IPS-18c (cell line): ENCODE results near the gene RYR2.

Source experiments
- H3K4me3 ChIP-seq: 2 replicates; pipeline ENCODE4 v1.7.0; 2013; ENCODE audit warnings: low read depth, mild to moderate bottlenecking, low read length, moderate library complexity; ENCODE audit not compliant: insufficient read depth
- H3K9me3 ChIP-seq: one replicate; pipeline ENCODE4 v1.6.1; 2013; ENCODE audit warnings: mild to moderate bottlenecking, low read length, moderate library complexity; ENCODE audit not compliant: control insufficient read depth, insufficient read depth

The RYR2 gene

DNA sequence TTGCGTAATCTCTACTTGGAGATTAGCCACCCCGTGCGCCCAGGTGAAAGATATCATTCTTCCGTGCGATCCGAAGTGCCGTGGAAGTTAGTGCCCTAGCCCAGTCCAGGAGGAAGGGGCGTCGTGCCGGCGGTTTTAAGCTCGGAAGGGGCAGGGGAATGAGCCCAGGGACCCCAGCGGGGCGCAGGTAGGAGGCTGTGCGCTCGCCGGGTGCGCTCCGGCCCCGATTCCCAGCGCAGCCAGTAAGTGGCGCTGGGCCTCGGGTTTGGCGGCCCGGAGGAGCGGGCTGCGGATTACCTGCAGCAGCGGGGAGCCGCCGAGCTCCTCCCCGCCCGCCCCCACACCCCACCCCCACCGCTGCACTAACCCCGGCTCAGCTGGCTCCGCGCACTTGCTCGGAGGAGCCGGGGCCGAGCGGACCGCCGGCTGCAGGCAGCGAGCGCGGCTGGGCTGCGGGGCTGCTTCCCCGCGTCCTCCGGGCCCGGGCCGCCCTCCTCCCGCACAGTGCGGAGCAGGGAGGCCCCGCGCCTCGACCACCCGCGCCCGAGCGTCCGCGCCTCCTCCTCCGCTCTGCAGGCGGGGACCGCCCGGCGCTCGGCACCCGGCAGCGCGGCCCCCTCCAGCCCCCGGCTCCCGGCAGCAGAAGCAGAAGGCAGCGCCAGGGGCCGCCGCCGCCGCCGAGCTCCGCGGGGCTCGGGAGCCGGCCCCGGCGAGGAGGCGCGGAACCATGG is at the start of gene RYR2:
TSS of gene RYR2 (plus strand) at position 390 of the 731 bp plus-strand sequence. CDS start at position 728, 338 bp downstream.
- H3K9me3 ChIP-seq, result no peaks in the 10 kb centered on the region
- H3K4me3 ChIP-seq, result peak within 1 kb of the TSS; percentile 66

- Histone ChIP-seq H3K4me3 (no peak overlapping the region), H3K9me3 (no peaks in the 10 kb centered on the region)
Observed at GRCh38 chr1:236992449-236992848, 49.5 kb upstream of the RYR2 start.

- H3K9me3 ChIP-seq, result no peaks in the 10 kb centered on the region
- no peak overlapping the region for H3K4me3 ChIP-seq
Observed at GRCh38 chr1:236994450-236994849, 47.5 kb upstream of the RYR2 start.

DNA sequence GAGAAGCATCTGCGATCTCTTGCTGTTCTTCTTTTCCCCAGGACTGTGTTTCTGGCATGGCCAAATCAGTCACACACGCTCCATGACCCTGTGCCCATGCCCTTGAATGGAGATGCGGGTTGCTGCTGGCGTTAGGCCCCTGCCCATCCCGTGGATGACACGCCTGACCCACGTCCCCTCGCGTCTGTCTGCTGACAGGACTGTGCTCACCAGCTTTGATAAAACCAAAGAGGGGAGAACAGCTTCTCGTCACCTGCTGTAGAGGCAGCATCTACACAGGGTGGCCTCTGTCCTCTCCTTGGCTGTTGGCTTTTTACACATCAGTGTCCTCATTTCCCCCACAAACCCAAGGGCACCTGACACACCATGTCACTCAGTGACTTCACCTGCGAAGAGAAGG is 44.6 kb upstream of the RYR2 start:
- Histone ChIP-seq H3K4me3 (no peak overlapping the region), H3K9me3 (no peaks in the 10 kb centered on the region)

- H3K9me3 ChIP-seq, result no peaks in the 10 kb centered on the region
- H3K4me3 ChIP-seq, result no peak overlapping the region
Observed at GRCh38 chr1:236997882-236998281, 44.1 kb upstream of the RYR2 start.

DNA sequence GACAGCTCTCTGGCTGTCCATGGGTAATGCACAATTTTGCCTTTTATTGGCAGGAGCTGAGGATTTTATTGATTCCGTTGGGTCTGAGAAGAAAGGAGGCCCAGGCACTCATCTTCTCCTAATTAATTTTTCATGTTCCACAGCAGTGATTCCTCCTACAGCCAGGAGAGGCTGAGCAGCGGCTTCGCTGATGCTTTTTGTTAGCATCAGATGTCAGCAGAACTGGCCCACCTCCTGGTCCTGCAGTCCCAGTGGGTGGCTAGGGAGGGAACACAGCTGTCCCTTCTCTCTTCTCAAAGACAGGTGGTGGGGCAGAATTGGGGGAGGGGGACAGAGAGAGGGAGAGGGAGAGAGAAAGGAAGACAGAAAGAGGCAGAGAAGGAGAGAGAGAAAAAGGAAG is 43.4 kb upstream of the RYR2 start:
- Histone ChIP-seq H3K9me3 (no peaks in the 10 kb centered on the region), H3K4me3 (no peak overlapping the region)

DNA sequence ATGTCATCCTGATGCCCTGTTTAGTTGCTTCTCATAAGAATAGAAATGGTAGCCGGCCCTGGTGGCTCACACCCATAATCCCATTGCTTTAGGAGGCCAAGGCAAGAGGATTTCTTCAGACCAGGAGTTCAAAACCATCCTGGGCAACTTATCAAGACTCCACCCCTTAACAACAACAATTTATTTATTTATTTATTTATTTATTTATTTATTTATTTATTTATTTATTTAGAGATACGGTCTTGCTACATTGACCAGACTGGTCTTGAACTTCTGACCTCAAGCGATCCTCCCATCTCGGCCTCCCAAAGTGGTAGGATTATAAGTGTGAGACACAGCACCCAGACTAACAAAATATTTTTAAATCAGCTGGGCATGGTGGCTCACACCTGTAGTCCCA is 41.8 kb upstream of the RYR2 start:
- H3K4me3 ChIP-seq, result no peak overlapping the region
- no peaks in the 10 kb centered on the region for H3K9me3 ChIP-seq

- no peaks in the 10 kb centered on the region for H3K9me3 ChIP-seq
Observed at GRCh38 chr1:237003516-237003915, 38.5 kb upstream of the RYR2 start.

DNA sequence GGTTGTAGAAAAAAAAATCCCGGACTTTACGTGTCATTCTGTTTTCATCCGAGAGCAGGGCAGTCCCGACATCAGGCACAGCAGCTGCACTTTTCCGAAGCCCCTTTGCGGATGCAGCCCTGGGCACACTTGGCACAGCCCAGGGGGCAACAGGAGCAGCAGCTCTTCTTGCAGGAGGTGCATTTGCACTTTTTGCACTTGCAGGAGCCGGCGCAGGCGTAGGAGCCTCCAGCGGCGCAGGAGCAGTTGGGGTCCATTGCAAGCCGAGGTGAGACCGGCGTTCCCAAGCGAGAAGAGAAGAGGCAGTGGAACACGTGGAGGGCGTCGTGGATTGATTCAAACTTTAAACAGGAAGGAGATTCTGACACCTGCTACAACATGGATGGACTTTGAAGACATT is 37.9 kb upstream of the RYR2 start, which contains the start of gene MT1HL1:
TSS of gene MT1HL1 (minus strand) at position 326 of the 400 bp plus-strand sequence. CDS start at position 257, 69 bp downstream.
- no peak within 1 kb of the TSS for H3K4me3 ChIP-seq
- no peaks in the 10 kb centered on the region for H3K9me3 ChIP-seq

More at GRCh38 chr1:237003516-237003915, 38.5 kb upstream of the RYR2 start:
- H3K4me3 ChIP-seq, result no peak overlapping the region

GRCh38 chr1:237005674-237006073 is 36.3 kb upstream of the RYR2 start:
- Histone ChIP-seq H3K9me3 (no peaks in the 10 kb centered on the region), H3K4me3 (no peak overlapping the region)

DNA sequence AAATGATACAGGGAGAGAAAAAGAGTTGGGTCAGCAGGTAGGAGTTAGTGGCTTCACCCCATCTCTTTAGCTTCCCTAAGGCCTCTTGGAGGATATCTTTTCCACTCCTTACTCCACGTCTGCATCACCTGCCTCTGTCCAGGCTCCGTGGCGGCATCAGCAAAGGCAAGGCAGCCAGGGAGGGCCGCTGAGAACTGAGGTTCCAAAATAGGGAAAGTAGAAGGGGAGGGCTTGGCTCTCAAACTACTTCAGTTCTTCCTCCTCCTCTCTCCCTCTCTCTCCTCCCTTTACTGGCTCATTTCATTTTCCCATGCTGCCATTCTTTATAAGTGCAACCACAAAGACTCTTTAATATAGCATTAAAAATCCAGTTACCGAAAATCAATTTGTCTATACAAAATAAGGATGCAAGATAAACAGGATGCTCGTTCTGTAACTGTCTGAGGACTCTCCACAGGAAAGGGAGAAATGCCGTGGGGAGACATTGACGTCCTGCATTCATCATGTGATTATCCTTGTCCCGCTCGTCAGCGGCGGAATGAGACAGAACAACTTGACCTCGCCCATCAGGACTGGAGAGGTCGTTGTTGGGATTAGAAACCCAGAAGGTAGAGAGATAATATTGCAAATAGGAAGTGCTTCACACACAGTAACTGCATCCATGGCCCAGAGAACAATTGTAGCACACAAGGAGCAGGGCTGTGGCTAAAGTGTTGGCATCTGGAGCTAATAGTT is 34.7 kb upstream of the RYR2 start:
- H3K9me3 ChIP-seq, result no peaks in the 10 kb centered on the region
- no peak overlapping the region for H3K4me3 ChIP-seq

GRCh38 chr1:237009611-237010010 is 32.4 kb upstream of the RYR2 start:
- Histone ChIP-seq H3K9me3 (no peaks in the 10 kb centered on the region), H3K4me3 (no peak overlapping the region)

DNA sequence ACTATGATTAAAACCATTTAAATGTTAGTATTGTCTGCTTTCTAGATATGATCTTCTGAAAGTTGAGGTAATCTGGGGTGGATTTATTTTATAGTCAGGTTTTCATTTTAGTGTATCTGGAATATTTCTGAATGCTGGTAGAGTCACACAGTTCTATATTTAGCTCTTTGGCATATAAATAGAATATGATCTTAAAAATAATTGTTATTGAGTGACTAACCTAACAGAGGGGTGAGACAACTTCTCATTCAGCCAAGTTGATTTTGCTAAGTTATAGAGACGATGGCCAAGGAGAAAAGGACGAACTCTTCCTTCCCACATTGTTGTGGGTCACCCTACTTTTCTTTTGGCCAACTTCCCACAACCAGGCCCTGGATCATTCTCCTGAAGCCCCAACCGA is 30.6 kb upstream of the RYR2 start:
- H3K9me3 ChIP-seq, result no peaks in the 10 kb centered on the region
- H3K4me3 ChIP-seq, result no peak overlapping the region

DNA sequence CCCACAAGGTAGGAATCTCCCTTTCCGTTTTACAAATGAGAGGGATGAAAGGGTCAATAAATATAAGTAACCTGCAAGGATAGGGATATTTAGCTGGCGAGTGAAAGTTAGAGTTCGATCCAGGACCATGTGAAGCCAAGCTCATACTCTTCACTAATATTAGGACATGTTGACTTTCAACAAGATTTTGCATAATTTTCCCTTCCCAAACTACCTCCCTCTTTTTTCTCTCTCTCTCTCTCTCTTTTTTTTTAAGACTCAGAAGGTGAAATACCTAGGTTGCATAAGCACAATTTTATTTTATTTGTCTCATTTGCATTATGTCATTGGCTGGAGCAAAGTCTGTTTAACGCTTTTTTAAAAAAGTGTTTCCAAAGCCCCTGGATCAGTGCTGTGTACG is 29.6 kb upstream of the RYR2 start:
- H3K9me3 ChIP-seq, result no peaks in the 10 kb centered on the region
- no peak overlapping the region for H3K4me3 ChIP-seq

DNA sequence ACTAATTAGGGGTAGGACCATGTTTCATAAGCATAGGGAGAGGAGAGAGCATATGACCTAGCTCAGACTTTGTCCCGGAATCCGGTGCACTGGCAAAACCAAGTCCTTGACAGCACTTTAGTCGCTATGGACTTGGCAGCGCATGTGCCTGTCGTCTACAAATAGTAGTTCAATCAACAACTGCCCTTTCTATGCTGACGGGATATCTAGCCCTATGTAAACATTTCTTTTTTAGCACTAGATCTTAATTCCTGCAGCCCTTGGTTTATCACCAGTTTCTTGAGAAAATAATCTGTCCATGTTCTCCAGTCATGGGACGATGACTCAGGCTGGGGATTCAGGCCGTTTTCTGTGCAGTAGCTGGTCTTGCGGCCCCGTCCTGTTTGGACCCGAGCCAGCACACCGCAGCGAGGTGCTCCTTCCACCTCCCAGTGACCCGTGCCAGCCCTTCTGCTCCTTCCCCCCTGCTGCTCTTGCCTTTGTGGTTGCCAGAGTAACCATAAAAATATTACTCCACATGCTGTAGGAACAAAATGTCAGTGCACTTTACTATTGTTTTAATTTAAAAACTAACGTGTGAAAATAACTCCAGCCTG is 29.1 kb upstream of the RYR2 start:
- no peaks in the 10 kb centered on the region for H3K9me3 ChIP-seq
- H3K4me3 ChIP-seq, result no peak overlapping the region

DNA sequence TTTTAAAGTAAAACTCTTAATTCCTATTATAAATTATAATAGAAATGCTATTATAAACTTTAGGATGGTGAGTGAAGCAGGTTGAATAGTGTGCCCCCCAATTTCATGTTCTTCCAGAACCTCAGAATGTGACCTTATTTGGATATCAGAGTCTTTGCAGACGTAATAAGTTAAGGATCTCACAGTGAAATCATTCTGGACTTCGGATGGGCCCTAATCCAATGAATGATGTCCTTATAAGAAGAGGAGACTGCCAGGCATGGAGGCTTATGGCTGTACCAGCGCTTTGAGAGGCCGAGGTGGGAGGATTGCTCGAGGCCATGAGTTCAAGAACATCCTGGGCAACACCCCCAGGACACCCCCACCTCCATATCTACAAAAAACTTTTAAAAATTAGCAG is 28.4 kb upstream of the RYR2 start:
- no peaks in the 10 kb centered on the region for H3K9me3 ChIP-seq
- no peak overlapping the region for H3K4me3 ChIP-seq

DNA sequence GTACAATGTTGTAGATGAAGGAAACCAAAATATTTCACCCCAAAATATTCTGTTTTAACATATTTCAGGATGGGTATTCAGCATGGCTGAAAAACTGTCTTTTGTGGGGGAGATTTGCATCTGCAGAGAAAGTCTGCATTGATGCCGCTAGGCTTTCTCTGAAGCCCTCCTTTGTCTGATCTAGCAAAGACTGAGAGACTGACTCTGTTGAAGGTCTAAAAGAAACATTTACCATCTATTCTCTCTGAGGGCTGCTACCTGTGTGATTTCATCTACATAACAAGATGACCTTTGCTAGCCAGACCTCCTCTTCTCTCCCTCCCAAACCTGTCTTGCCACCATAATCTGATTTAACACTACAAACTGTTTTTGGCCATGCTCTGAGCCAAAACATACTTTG is 25.4 kb upstream of the RYR2 start:
- Histone ChIP-seq H3K9me3 (no peaks in the 10 kb centered on the region), H3K4me3 (no peak overlapping the region)

DNA sequence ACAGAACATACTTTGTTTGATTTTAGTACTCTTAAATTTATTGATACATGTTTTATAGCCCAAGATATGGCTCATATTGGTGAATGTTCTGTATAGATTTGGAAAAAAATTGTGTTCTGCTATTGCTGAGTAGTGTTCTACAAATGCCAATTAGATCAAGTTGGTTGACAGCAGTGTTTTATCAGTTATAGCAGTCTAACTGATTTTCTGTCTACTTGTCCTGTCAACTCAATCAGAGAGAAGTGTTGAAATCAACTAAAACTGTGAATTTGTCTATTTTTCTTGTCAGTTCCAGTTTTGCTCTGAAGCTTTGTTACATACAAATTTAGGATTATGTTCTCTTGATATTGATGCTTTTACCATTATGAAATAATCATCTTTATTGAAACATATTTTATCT is 23.1 kb upstream of the RYR2 start:
- H3K4me3 ChIP-seq, result no peak overlapping the region
- no peaks in the 10 kb centered on the region for H3K9me3 ChIP-seq
